ENCODE measurements around the gene SPPL2B. TPM values are rescaled to one million over a fixed set of nuclear protein-coding genes. Genes with fewer than 3 reads are reported as not detected.

Gene SPPL2B
- polyA plus RNA-seq, 3 donors = 5.7 to 64.9 (median 8.7) TPM

DNA sequence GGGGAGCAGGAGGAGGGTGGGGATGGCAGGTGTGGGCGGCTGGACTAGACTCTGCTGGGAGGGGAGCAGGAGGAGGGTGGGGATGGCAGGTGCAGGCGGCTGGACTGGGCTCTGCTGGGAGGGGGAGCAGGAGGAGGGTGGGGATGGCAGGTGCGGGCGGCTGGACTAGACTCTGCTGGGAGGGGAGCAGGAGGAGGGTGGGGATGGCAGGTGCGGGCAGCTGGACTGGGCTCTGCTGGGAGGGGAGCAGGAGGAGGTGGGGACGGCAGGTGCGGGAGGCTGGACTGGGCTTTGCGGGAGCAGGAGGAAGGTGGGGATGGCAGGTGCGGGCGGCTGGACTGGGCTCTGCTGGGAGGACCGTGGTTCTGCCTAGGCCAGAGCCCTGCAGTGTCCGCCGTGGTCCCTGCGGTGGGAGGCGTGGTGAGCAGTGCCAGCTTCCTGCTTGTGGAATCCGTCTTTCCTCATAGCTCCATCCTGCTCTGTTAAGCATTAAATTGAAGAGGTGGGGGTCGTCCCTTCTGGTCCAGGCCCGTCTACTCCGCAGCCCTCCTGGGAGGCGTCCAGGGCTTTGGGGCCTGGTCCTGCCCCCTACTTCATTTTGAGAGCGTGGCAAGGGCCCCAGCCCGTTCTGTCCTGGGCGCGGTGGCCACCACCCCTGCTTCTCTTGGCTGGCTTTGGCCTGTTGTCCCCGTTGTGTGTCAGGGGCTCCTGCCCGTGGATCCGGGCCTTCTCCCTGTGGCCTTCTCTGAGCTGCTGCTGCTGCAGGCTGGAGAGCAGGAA, 4.7 kb downstream of the SPPL2B start:
- H3K79me2 ChIP-seq (ENCODE audit: insufficient read depth, low read length) = peaks cover 62% of the 10 kb centered on the region
- Mint-ChIP-seq H3K27me3 (ENCODE audit: low read depth in 3 of 3) (peaks cover 0 to 10% (median 0%) of the 10 kb centered on the region in 3 donors), H3K4me1 (peaks cover 45% of the 10 kb centered on the region), H3K36me3 (peaks cover 5 to 30% of the 10 kb centered on the region in 2 donors), H3K9me3 (peaks cover 0 to 8% (median 3%) of the 10 kb centered on the region in 7 donors), H3K27ac (peak overlapping the region in 2 of 7 donors; percentile 37 to 49), H3K4me3 (peak overlapping the region in 1 of 2 donors; percentile 60)
- peaks cover 25 to 37% of the 10 kb centered on the region in 2 donors for H3K4me1 ChIP-seq (ENCODE audit: control insufficient read depth in 1 of 2, insufficient read depth in 2 of 2, low read length in 2 of 2)
- intact Hi-C loops (cut with micrococcal nuclease) = no loop called here
- peak overlapping the region; percentile 21 for H3K9ac ChIP-seq (ENCODE audit: insufficient read depth, low read length, poor library complexity, severe bottlenecking)
- no peak for DNase-seq
- H3K4me2 ChIP-seq (replicated peaks; ENCODE audit: extremely low read depth, low read length, poor library complexity, severe bottlenecking) = peak overlapping the region; percentile 15
- TF ChIP-seq, protein P1, sequence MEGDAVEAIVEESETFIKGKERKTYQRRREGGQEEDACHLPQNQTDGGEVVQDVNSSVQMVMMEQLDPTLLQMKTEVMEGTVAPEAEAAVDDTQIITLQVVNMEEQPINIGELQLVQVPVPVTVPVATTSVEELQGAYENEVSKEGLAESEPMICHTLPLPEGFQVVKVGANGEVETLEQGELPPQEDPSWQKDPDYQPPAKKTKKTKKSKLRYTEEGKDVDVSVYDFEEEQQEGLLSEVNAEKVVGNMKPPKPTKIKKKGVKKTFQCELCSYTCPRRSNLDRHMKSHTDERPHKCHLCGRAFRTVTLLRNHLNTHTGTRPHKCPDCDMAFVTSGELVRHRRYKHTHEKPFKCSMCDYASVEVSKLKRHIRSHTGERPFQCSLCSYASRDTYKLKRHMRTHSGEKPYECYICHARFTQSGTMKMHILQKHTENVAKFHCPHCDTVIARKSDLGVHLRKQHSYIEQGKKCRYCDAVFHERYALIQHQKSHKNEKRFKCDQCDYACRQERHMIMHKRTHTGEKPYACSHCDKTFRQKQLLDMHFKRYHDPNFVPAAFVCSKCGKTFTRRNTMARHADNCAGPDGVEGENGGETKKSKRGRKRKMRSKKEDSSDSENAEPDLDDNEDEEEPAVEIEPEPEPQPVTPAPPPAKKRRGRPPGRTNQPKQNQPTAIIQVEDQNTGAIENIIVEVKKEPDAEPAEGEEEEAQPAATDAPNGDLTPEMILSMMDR (IDR thresholded peaks at IDR 0.05) = no peak
- H3K9me3 ChIP-seq (replicated peaks in 1 of 2; ENCODE audit: control insufficient read depth in 1 of 2, insufficient read depth in 1 of 2, low read length in 2 of 2) = peaks cover 0 to 7% of the 10 kb centered on the region in 2 donors
- H3K27me3 ChIP-seq (ENCODE audit: control insufficient read depth in 2 of 2, insufficient read depth in 2 of 2, low read length in 2 of 2) = no peaks in the 10 kb centered on the region
- H3K27ac ChIP-seq (ENCODE audit: low read depth in 1 of 2, low read length in 2 of 2) = no peak overlapping the region
- no peak overlapping the region for H3K4me3 ChIP-seq (replicated peaks in 1 of 3; ENCODE audit: low read depth in 2 of 3, low read length in 3 of 3)
- peaks cover 48% of the 10 kb centered on the region for H4K20me1 ChIP-seq (ENCODE audit: insufficient read depth, low read length)
- peaks cover 0 to 4% of the 10 kb centered on the region in 2 donors for H3K36me3 ChIP-seq (replicated peaks in 1 of 2; ENCODE audit: control insufficient read depth in 1 of 2, insufficient read depth in 2 of 2, low read length in 2 of 2)
- WGBS (ENCODE audit: insufficient coverage) = 12% methylated on average over 22 of the region's 27 CpGs
- H2AFZ ChIP-seq (ENCODE audit: insufficient read depth, low read depth, low read length, poor library complexity, severe bottlenecking) = no peak overlapping the region

GRCh38 chr19:2333807-2334211, 5.3 kb downstream of the SPPL2B start:
- DNase-seq = no peak
- WGBS (ENCODE audit: insufficient coverage) = 28% methylated on average over 11 of the region's 11 CpGs
- peaks cover 60% of the 10 kb centered on the region for H3K79me2 ChIP-seq (ENCODE audit: insufficient read depth, low read length)

More at GRCh38 chr19:2333807-2334211, 5.3 kb downstream of the SPPL2B start:
- H3K27me3 Mint-ChIP-seq (ENCODE audit: low read depth in 3 of 3) = peaks cover 0 to 10% (median 0%) of the 10 kb centered on the region in 3 donors
- H2AFZ ChIP-seq (ENCODE audit: insufficient read depth, low read depth, low read length, poor library complexity, severe bottlenecking) = no peak overlapping the region
- H3K9me3 ChIP-seq (replicated peaks in 1 of 2; ENCODE audit: control insufficient read depth in 1 of 2, insufficient read depth in 1 of 2, low read length in 2 of 2) = peaks cover 0 to 7% of the 10 kb centered on the region in 2 donors
- no peak overlapping the region for H3K4me2 ChIP-seq (replicated peaks; ENCODE audit: extremely low read depth, low read length, poor library complexity, severe bottlenecking)
- peaks cover 0 to 6% (median 3%) of the 10 kb centered on the region in 7 donors for H3K9me3 Mint-ChIP-seq
- H3K4me3 ChIP-seq (replicated peaks in 1 of 3; ENCODE audit: low read depth in 2 of 3, low read length in 3 of 3) = no peak overlapping the region
- H3K27ac ChIP-seq (ENCODE audit: low read depth in 1 of 2, low read length in 2 of 2) = no peak overlapping the region
- H3K27me3 ChIP-seq (ENCODE audit: control insufficient read depth in 2 of 2, insufficient read depth in 2 of 2, low read length in 2 of 2) = no peaks in the 10 kb centered on the region
- TF ChIP-seq, protein P1 (IDR thresholded peaks at IDR 0.05) = no peak
- no peak overlapping the region for H3K9ac ChIP-seq (ENCODE audit: insufficient read depth, low read length, poor library complexity, severe bottlenecking)
- peak overlapping the region in 2 of 7 donors; percentile 37 to 49 for H3K27ac Mint-ChIP-seq
- peaks cover 5 to 32% of the 10 kb centered on the region in 2 donors for H3K36me3 Mint-ChIP-seq
- H3K4me3 Mint-ChIP-seq = no peak overlapping the region
- intact Hi-C loops (cut with micrococcal nuclease) = no loop called here
- H3K4me1 ChIP-seq (ENCODE audit: control insufficient read depth in 1 of 2, insufficient read depth in 2 of 2, low read length in 2 of 2) = peaks cover 24 to 36% of the 10 kb centered on the region in 2 donors
- H3K36me3 ChIP-seq (replicated peaks in 1 of 2; ENCODE audit: control insufficient read depth in 1 of 2, insufficient read depth in 2 of 2, low read length in 2 of 2) = peaks cover 0 to 4% of the 10 kb centered on the region in 2 donors
- peaks cover 48% of the 10 kb centered on the region for H4K20me1 ChIP-seq (ENCODE audit: insufficient read depth, low read length)
- peaks cover 45% of the 10 kb centered on the region for H3K4me1 Mint-ChIP-seq

Measured in CD14-positive monocyte (primary cell).